GM19025 (cell line): ENCODE measurements around the gene DLX1.
"Not testable (repeated sequence)": the region's sequence is repeated elsewhere in the genome, so short reads cannot be mapped to it uniquely, and the experiment has no call there.

Experiments
- ATAC-seq: cut with Tn5 transposase; IDR thresholded peaks from one replicate; pipeline ENCODE4 v1.9.1; 2021; ENCODE audit warnings: mild to moderate bottlenecking, low read depth, moderate library complexity; ENCODE audit not compliant: unreplicated experiment

The DLX1 gene

GRCh38 chr2:172107690-172108586 is 22.6 kb downstream of the DLX1 start:
- no peak for ATAC-seq

GRCh38 chr2:172108587-172108930 is 23.3 kb downstream of the DLX1 start:
- no peak for ATAC-seq

- ATAC-seq, result no peak
These were observed 24.1 kb downstream of the DLX1 start for GRCh38 chr2:172109256-172109987.

- no peak for ATAC-seq
These were observed 24.9 kb downstream of the DLX1 start for GRCh38 chr2:172109988-172110811.

- ATAC-seq, result no peak
These were observed 28.3 kb downstream of the DLX1 start for GRCh38 chr2:172113617-172114016.

GRCh38 chr2:172114176-172114575 is 28.9 kb downstream of the DLX1 start:
- ATAC-seq, result not testable (repeated sequence)

GRCh38 chr2:172114579-172114978 is 29.3 kb downstream of the DLX1 start:
- ATAC-seq, result no peak

- no peak for ATAC-seq
These were observed 30.8 kb downstream of the DLX1 start for GRCh38 chr2:172116107-172116506.

GRCh38 chr2:172119089-172119488 is 33.8 kb downstream of the DLX1 start:
- no peak for ATAC-seq

GRCh38 chr2:172120118-172120517 is 34.8 kb downstream of the DLX1 start:
- no peak for ATAC-seq

GRCh38 chr2:172128484-172128883 is 43.2 kb downstream of the DLX1 start:
- ATAC-seq, result no peak

GRCh38 chr2:172129404-172129803 is 44.1 kb downstream of the DLX1 start:
- no peak for ATAC-seq

GRCh38 chr2:172131713-172132555 is 46.6 kb downstream of the DLX1 start:
- no peak for ATAC-seq

GRCh38 chr2:172134270-172134669 is 49.0 kb downstream of the DLX1 start:
- ATAC-seq, result no peak

GRCh38 chr2:172135446-172135845 is 50.1 kb downstream of the DLX1 start:
- no peak for ATAC-seq

- no peak for ATAC-seq
These were observed 51.8 kb downstream of the DLX1 start for GRCh38 chr2:172137109-172137508.

- ATAC-seq, result no peak
These were observed 52.6 kb downstream of the DLX1 start for GRCh38 chr2:172137943-172138342.

GRCh38 chr2:172138727-172139126 is 53.4 kb downstream of the DLX1 start:
- not testable (repeated sequence) for ATAC-seq
